ENCODE data around the gene TDRD9.
"Not testable (repeated sequence)": the region's sequence is repeated elsewhere in the genome, so short reads cannot be mapped to it uniquely, and the experiment has no call there.

The TDRD9 gene, protein sequence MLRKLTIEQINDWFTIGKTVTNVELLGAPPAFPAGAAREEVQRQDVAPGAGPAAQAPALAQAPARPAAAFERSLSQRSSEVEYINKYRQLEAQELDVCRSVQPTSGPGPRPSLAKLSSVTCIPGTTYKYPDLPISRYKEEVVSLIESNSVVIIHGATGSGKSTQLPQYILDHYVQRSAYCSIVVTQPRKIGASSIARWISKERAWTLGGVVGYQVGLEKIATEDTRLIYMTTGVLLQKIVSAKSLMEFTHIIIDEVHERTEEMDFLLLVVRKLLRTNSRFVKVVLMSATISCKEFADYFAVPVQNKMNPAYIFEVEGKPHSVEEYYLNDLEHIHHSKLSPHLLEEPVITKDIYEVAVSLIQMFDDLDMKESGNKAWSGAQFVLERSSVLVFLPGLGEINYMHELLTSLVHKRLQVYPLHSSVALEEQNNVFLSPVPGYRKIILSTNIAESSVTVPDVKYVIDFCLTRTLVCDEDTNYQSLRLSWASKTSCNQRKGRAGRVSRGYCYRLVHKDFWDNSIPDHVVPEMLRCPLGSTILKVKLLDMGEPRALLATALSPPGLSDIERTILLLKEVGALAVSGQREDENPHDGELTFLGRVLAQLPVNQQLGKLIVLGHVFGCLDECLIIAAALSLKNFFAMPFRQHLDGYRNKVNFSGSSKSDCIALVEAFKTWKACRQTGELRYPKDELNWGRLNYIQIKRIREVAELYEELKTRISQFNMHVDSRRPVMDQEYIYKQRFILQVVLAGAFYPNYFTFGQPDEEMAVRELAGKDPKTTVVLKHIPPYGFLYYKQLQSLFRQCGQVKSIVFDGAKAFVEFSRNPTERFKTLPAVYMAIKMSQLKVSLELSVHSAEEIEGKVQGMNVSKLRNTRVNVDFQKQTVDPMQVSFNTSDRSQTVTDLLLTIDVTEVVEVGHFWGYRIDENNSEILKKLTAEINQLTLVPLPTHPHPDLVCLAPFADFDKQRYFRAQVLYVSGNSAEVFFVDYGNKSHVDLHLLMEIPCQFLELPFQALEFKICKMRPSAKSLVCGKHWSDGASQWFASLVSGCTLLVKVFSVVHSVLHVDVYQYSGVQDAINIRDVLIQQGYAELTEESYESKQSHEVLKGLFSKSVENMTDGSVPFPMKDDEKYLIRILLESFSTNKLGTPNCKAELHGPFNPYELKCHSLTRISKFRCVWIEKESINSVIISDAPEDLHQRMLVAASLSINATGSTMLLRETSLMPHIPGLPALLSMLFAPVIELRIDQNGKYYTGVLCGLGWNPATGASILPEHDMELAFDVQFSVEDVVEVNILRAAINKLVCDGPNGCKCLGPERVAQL (N-terminal part only)

DNA sequence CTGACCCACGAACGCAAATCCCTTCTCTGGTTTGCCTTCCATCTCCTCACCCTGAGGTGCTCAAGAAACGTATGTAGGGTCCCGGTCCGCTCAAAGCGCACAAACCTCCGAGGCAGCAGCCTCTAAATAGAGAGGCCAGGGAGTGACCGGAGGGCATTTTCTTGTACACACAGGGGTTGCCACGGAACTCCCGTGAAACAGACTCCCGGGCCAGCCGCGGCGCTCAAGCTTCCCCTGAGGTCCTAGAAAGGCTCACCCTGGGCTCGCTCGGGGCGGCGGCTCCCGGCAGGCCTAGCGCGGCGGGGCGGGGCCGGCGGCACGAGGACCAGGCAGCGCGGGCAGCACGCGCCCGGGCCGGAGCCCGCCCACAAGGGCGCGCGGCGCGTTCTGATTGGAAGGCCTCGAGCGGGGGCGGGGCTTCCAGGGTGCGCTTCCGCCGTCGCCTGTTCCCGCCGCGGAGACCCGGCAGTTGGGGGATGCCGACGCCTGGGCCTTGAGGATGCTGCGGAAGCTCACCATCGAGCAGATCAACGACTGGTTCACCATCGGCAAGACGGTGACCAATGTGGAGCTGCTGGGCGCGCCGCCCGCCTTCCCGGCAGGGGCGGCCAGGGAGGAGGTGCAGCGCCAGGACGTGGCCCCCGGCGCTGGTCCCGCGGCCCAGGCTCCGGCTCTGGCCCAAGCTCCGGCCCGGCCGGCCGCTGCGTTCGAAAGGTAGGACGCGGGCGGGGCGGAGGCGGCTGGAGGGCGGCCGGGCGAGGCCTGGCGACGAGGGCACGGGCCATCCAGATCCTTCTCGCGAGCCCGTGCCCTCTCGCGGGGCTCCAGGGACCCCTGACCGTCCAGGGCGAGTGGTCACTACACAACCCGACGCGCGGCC lies at the start of gene TDRD9:
TDRD9 (plus strand) TSS at position 446 of the 880 bp plus-strand sequence; CDS start at position 500, 54 bp downstream.
- no peak for DNase-seq

DNA sequence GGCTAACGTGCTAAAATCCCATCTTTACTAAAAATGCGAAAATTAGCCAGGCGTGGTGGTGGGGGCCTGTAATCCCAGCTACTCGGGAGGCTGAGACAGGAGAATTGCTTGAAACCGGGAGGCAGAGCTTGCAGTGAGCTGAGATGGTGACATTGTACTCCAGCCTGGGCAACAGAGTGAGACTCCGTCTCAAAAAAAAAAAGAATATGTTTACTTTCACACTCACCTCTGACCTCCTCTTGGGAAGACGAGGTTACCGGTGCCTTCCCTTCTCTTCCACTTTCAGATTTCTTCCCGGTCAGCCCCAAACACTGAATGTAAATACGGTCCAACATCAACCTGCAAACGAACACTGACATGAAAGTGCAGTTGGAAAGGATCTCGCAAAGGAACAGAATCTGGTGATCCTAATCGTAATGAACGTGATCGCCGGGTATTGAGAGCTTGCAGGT lies 49.1 kb upstream of the TDRD9 start:
- DNase-seq = no peak

DNA sequence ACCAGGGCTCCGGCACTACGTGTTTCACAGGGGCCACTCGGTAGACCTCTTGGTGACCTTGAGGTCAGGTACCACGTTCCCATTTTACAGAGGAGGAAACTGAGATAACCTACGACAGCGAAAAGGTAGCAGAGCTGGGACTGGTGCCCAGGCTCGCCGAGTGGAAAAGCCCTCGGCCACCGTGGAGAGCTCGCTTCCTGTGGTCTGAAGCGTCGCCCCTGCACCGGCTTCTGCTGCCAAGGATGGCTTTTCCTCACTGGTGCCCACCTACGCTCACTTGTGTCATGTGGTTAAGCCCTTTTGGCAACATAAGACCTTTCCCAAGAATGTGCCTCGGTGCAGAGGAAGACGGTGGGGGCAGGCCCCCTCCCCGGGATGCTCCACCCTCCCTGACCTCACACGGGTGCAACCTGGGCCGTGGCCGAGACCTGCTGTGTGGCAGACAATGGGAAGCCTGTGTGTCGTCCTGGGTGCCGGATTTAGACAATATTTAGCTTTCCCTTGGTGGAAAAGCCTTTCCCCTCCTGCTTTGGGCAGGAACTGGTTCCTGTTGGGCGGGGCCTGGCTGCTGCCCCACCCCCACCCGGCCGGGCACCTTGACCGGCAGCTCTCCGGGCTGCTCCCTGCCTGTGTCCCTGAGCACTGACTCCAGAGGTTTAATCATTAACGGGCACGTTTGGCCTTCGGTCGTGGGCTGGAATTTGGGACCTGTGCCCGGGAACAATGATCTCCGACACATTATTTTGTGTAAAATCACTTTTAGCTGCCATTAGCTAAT lies 48.5 kb upstream of the TDRD9 start:
- no peak for DNase-seq

DNA sequence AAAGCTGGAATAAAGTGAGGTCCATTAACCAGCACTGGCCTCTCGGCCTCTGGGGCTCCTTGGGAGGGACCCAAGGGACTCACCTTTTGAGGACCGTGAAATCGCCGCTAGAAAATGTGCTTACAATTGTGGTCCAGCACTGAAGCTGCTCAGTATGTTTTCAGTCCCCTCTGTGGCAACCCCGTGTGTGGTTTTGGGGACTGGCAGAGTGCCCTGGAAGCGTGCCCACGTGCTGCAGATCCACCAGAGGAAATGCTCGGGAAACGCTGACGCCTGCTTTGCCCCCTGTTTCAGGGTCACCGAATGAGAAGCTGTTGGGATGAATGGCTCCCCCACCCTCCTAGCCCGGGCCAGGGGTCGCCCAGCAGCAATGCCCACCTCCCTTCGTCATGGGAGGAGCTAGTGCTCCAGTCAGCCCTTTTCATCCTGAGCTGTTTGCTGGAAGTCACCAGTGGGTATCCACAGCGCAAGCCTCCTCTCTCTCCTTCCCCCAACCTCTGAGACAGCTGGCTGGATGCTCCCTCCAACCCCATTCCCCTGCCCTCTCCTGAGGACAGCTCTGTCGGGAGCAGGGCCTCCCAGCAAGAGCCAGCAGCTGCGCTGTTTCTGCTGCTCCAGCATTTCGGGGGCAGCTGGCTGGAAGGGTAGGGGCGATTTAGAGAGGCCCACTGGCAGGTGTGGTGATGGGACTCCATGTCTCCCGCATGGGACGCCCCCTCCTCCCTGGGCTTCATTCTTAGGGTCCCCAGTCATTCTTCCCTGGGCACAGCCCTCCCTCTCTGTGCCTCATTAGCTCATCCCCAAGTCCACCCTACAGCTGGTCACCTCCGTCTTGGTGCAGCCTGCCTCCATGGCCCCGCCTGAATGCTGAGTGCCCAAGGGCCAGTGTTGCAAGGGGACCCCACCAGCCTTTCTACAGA lies 47.6 kb upstream of the TDRD9 start:
- DNase-seq = no peak

DNA sequence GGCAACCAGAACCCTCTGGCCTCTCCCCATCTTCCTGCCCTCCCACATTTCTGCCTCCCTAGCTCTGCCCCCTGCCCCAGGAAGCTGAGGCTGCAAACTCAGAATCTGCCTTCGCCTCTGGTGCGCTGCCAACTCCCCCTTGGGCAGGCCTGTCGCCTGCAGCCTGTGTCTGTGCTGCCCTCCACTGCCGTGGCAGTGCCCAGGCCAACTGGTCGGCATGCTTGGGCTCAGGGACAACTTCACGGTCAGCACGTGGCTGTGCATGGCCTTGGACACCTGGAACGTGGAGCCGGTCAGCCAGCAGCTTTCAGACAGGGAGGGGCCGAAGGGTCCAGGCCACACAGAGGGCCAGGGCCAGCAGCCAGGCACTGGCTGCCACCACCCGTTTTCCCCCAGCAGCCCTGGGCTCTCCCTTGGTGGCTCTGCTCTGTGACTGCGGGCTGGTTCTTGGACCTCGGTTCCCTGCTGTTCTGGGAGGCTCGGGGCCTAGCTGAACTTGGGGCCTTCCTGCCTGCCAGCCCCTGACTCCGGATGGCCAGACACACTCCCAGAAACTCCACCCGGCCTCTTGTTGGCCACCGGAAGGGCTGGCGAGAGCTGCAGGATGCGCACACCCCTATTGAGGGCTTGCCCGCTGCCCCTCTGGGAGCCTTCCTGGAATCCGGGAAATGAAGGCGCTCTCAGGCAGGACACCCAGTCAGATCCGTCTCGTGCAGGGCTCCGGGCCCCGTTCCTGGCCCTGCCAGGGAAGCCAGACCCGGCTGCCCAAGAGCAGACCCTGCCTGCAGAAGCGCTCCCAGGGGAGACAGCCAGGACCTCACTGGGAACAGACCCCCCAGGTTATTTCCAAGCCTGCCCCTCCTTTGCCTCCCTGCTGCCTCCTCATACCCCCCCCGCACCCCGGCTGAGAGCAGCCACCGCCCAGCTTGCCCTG lies 46.7 kb upstream of the TDRD9 start:
- no peak for DNase-seq

DNA sequence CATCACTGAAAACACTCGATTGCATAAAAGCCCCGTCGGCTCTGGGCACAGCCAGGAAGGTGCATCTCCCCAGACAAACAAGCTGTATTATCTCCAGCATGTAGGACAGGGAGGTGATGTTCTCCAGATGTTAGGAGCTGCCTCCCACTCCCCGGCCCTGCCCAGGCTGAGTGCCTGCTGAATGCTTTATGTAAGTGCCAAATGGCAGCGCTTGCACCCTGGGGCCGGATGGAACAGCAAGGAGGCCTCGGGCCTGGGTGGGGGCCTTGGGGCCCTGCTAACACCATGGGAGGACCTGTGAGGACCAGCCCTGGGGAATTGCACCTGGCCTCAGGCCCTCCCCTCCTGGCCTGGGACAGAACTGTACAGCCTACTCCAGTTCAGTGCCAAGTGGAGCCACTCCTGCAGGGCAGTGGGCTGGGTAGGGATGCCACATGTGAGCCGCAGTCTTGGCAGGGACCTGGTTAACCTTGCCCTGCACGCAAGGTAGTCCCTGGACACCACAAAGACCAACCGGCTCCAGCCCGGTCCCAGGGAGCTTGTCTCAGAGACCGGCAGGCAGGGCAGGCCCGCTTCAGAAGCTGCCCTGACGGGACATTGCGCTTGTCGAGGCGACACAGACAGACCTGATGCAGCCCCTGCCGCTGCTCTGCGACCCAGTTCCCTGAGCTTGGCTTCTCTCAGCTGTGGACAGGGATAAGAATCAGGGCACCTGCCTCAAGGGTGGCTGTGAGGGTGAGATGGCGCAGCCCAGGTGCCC lies 45.6 kb upstream of the TDRD9 start:
- no peak for DNase-seq

DNA sequence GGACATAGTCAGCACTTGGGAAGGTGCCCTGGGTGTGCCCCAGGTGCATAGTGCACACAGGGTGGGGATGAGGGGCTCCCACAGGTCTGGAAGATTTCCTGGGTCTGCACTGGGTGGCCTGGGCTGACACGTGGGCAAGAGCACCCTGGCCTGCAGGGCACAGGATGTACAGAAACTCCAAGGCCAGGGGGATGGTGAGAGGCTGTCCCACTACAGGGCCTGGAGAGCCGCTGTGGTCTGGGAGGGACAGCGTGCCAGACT lies 45.1 kb upstream of the TDRD9 start:
- DNase-seq = no peak

DNA sequence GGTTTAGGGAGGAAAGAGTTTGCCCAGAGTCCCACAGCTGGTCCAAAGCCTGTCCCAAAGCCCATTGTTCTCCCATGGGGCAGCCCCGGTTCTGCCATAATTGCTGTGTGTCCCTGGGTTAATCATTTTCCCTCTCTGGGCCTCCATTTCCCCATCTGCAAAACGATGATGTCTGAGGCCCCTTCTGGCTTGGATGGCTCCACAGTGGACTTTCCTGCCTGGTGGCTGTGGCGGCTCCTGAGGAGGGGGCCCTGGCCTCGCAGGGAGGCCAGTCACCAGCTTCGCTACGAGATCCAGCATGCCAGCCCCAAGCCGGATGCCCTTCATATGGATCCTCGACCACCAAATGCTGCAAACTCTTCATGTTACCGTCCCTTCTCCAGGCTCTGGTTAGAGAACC lies 43.4 kb upstream of the TDRD9 start:
- DNase-seq = no peak

DNA sequence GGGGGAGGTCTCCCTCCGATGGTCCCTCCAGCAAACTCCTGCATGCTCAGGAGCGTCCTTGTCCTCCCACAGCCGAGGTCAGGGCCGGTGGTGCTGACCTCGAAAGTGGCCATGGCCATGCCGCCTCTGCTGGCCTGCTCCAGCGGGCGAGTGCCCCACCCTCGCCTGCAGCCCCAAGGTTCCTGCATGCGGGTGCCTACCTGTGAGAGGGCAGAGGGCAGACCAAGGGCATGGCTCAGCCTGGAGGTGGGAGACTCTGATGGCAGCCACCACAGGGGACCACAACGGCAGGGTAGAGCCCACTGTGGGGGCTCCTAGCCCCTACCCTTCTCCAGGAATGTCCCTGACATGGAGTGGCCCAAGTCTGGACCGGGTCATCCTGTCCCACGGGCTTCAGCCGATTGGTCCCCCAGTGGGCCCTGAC lies 42.7 kb upstream of the TDRD9 start:
- DNase-seq = no peak

DNA sequence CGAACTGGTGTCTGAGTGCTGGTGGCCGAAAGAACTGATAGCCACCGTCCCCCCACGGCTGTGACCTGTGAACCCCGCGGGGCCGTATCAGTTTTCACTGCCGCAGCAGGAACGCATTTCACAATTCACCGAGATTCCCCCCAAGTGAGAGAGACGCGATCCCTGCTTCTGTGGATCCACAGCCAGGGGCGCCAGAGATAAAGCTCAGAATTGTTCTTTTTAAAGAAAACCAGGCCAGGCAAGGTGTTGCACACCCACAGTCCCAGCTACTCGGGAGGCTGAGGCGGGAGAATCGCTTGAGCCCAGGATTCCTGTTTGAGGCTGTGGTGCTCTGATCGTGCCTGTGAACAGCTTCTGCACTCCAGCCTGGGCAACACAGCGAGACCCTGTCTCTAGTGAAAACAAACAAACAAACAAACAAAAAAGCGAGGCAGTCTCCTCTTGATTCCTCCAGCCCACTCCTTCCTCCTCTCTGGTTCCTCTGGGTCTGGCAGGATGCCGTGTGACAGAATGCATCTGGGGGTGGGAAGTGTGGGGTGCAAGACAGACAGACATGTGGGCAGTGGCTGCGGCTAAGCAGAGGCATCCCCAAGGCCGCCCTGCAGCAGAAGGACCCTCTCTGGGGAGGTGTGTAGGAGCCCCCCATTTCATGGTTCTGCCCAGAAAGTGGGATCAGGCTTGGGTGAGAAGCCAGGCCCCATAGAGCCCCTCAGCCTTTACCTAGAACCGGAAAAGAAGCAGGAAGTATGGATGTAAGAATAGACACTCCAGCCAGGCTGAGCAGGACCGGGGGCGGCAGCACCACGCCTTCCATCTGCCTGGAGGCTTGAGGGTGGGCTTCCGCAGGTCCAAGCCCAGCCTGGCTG lies 41.7 kb upstream of the TDRD9 start:
- no peak for DNase-seq

DNA sequence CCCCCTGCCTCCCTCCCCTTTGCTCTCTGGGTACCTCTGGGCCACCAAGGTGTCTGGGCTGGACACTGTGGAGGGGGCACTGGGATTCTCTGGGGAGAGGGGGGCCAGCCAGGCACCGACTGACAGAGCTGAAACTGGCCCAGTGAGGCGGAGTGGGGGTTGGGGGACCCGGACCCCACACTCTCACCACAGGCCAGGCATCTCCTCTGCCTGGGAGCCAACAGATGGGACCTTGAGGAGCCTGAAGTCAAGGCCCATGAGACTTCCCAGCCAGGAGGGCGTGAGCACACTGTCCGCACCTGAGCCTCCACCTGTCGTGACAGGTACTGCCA lies 41.1 kb upstream of the TDRD9 start:
- DNase-seq = no peak

DNA sequence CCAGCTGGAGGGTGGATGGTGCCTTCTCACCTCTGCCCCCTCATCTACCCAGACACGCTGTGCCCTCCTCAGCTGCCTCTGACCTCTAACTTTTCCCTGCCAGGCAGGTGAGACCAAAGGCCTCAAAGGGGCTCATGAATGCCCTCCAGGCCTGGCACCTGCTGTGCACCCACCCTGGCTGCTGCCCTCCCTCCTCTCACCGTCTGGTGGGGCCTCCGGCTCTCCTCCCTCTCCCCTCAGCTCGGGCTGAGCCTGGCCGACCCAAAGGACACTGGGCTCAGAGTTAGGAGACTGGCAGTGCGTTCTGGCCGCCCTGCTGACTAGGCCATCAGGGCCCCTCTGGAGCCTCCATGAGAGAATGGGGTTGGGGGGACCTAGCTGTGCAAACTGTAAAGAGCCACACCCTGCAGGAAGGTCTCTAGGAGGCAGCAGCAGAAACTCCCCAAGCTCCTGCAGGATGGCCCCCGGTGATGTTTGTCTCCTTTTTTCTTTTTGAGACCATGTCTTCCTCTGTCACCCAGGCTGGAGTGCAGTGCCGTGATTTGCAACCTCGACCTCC lies 40.6 kb upstream of the TDRD9 start:
- no peak for DNase-seq

DNA sequence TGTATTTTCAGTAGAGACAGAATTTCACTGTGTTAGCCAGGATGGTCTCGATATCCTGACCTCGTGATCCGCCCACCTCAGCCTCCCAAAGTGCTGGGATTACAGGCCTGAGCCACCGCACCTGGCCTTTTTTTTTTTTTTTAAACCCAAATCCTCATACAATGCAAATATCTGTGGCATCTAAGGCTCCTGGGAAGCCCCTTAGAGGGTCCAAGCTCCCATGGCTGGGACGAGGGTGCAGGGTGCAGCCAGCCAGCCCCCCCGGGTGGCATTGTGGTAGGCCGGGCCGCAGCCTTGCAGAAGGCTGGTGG lies 39.3 kb upstream of the TDRD9 start:
- DNase-seq = not testable (repeated sequence)

DNA sequence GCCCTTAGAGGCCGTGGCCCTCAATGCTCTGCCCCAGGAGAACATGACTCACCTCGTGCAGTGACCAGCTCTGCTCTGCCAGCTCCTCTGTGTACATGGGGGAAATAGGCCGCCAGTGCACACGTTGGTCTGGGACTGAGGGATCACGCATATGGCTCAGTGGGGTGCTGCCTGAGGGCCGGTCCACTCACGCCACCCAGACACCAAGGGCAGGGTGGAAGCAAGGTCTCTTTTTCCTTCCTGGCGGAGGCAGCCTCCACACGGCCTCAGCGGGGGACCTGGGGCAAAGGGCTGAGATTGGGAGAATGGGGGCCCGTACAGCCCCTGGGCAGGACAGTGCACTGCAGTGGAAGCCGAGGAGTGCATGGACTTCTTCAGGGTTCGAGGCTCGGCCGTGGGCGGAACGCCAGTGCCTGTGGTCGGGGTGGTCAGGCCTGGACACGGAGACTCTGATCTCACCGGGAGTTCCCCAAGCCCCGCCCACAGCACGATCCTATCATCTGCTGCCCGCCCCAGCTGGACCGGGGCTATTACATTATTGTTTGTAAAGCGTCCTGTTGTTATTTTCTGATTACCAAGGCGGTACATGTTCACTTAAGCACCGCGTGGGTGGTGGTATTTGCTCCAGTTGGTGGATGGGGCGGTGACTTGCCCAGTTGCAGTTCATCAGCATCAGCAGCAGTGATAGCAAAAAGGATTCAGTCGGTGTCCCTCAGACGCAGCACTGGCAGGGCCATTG lies 38.8 kb upstream of the TDRD9 start:
- DNase-seq = no peak

DNA sequence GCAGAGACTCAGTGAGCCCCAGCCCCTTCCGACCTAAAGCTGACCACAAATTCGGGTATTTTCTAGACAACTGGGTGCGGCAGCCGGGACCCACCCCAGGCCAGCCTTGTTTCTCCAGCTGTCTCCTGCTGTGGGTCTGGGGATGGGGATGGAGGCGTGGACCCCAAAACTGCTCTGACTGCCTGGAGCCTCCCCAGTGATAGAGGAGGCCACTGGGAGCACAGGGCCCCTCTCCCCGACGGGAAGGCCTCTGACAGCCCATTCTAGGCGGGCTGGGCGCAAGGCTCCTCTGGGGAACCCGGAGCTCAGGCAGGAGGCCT lies 38.2 kb upstream of the TDRD9 start:
- DNase-seq = no peak

DNA sequence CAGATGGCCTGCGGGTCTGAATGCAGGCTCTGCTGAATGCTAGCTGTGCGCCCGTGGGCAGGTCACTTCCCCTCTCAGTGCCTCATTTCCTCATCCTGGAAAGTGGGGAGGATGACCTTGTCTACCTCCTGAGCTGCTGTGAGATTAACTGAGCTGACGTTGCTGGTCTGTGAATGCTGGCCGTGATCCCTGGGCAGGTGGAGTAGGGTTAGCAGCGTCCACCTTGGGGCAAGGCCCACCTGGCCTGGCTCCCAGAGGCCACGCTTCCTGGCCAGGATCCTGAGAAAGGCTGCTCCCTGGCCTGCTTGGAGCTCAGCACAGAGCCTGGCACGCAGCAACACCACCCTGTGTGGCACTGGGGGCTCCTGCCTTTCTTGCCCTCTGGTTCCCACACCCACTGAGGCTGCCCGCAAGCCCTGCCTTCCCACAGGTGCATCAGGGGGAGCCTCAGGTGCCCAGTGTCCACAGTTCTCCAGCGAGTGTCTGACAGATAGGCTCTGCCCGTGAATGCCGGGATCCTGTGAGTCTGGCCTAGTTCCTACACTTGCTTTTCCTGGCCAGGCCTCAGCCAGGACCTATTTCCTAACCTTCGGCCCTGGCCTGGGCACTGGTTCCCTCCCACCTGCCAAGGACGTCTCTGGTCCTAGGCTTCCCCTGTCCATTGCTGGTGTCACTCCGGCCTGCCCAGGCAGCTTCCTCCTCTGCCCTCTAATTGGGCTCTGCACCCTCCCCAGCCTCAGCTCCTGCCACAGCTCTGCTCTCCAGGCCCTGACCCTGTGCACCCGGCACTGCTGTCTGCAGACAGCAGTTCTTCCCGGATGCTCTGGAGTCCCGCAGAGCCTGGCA lies 37.2 kb upstream of the TDRD9 start:
- no peak for DNase-seq
